ENCODE data around the gene IFRD2. TPM values are rescaled to one million over a fixed set of nuclear protein-coding genes. Genes with fewer than 3 reads are reported as not detected.

IFRD2 gene
- total and polyA plus RNA-seq, 9 of the 15 experiments (the other 6 are each of a cell fraction or from before 2014, with no cell fraction given) = 30.5 to 115 (median 52.8) TPM

- TF ChIP-seq ZNF407 (IDR thresholded peaks at IDR 0.05; ENCODE audit: low read depth) (peak; percentile 78), KDM4B (IDR thresholded peaks at IDR 0.05; ENCODE audit: borderline replicate concordance in 2 of 2, low read depth in 1 of 2) (0 out of 4 replicates have a peak, but pooled peaks of 1 of the 2 experiments have one; percentile 54), E2F3 (CRISPR knock-in tag; IDR thresholded peaks at IDR 0.05) (0 out of 2 replicates have a peak, but pooled peaks have one; percentile 76), JUND (IDR thresholded peaks at IDR 0.05; ENCODE audit: borderline replicate concordance, low read depth, low read length) (peak; percentile 56; the same call in 1 of the 2 replicates), JUND (tag; IDR thresholded peaks at IDR 0.05; ENCODE audit: borderline replicate concordance, low read depth, low read length) (peak; percentile 20; the same call in 1 of the 3 replicates), HINFP (tag; conservative IDR thresholded peaks at IDR 0.05; ENCODE audit: low read depth) (no peak), E4F1 (CRISPR knock-in tag; IDR thresholded peaks at IDR 0.05; ENCODE audit: borderline replicate concordance) (no peak), EGR1 (conservative IDR thresholded peaks at IDR 0.05) (peak; percentile 29; the same call in 1 of the 2 replicates), ZNF583 (CRISPR knock-in tag; IDR thresholded peaks at IDR 0.05) (peak; percentile 94), PTTG1 (tag; IDR thresholded peaks at IDR 0.05; ENCODE audit: low read depth) (0 out of 2 replicates have a peak, but pooled peaks have one; percentile 23), POLR3A (IDR thresholded peaks at IDR 0.05; ENCODE audit: borderline replicate concordance, extremely low read depth, insufficient read depth, insufficient read length) (no peak), YBX1 (IDR thresholded peaks at IDR 0.05) (no peak), TCF7 (IDR thresholded peaks at IDR 0.05; ENCODE audit: borderline replicate concordance) (no peak)
These were observed at the start of gene IFRD2 (continued) for GRCh38 chr3:50292159-50293078.
